ENCODE data around the gene PHACTR1. TPM values are rescaled to one million over a fixed set of nuclear protein-coding genes. Genes with fewer than 3 reads are reported as not detected.

The PHACTR1 gene
- total RNA-seq, 1 donor from 2014 or later, result 0.49 TPM

GRCh38 chr6:13273931-13274706 lies 557.6 kb downstream of the PHACTR1 start:
- TF ChIP-seq POLR2A (IDR thresholded peaks at IDR 0.05), result no peak
- no peak for TF ChIP-seq POLR2AphosphoS5 (IDR thresholded peaks at IDR 0.05; ENCODE audit: insufficient read depth in 1 of 2, low read depth in 1 of 2)
- TF ChIP-seq CTCF (IDR thresholded peaks at IDR 0.05), result no peak

GRCh38 chr6:13274707-13275434 lies 558.3 kb downstream of the PHACTR1 start:
- H3K4me1 ChIP-seq, result peaks cover under 1% of the 10 kb centered on the region
- intact Hi-C loops (cut with DNase I), result no loop called here
- TF ChIP-seq POLR2A (IDR thresholded peaks at IDR 0.05), result no peak

More at GRCh38 chr6:13273931-13274706, 557.6 kb downstream of the PHACTR1 start:
- Histone ChIP-seq H3K27me3 (no peaks in the 10 kb centered on the region), H3K4me1 (peaks cover 6% of the 10 kb centered on the region), H3K4me3 (no peak overlapping the region), H3K36me3 (no peaks in the 10 kb centered on the region), H3K9me3 (no peaks in the 10 kb centered on the region), H3K27ac (no peak overlapping the region)
- intact Hi-C loops (cut with DNase I), result no loop called here
- DNase-seq (ENCODE audit: extremely low spot score in 2 of 2), result no peak

GRCh38 chr6:13275435-13275989 lies 558.9 kb downstream of the PHACTR1 start:
- Histone ChIP-seq H3K9me3 (no peaks in the 10 kb centered on the region), H3K4me3 (no peak overlapping the region), H3K4me1 (no peaks in the 10 kb centered on the region), H3K36me3 (no peaks in the 10 kb centered on the region), H3K27ac (no peak overlapping the region), H3K27me3 (no peaks in the 10 kb centered on the region)
- intact Hi-C loops (cut with DNase I), result no loop called here
- DNase-seq (ENCODE audit: extremely low spot score in 2 of 2), result no peak
- TF ChIP-seq POLR2AphosphoS5 (IDR thresholded peaks at IDR 0.05; ENCODE audit: insufficient read depth in 1 of 2, low read depth in 1 of 2) (no peak), POLR2A (IDR thresholded peaks at IDR 0.05) (no peak), CTCF (IDR thresholded peaks at IDR 0.05) (no peak)

More at GRCh38 chr6:13274707-13275434, 558.3 kb downstream of the PHACTR1 start:
- H3K4me3 ChIP-seq, result no peak overlapping the region
- H3K27me3 ChIP-seq, result no peaks in the 10 kb centered on the region
- H3K27ac ChIP-seq, result no peak overlapping the region
- H3K36me3 ChIP-seq, result no peaks in the 10 kb centered on the region
- DNase-seq (ENCODE audit: extremely low spot score in 2 of 2), result no peak
- H3K9me3 ChIP-seq, result no peaks in the 10 kb centered on the region

GRCh38 chr6:13277231-13277630 lies 560.7 kb downstream of the PHACTR1 start:
- TF ChIP-seq CTCF (IDR thresholded peaks at IDR 0.05), result no peak
- no peak for TF ChIP-seq POLR2AphosphoS5 (IDR thresholded peaks at IDR 0.05; ENCODE audit: insufficient read depth in 1 of 2, low read depth in 1 of 2)
- TF ChIP-seq POLR2A (IDR thresholded peaks at IDR 0.05), result no peak
- intact Hi-C loops (cut with DNase I), result no loop called here

GRCh38 chr6:13278164-13278563 lies 561.6 kb downstream of the PHACTR1 start:
- DNase-seq (ENCODE audit: extremely low spot score in 2 of 2), result no peak
- H3K4me1 ChIP-seq, result no peaks in the 10 kb centered on the region
- no peaks in the 10 kb centered on the region for H3K9me3 ChIP-seq
- H3K4me3 ChIP-seq, result no peak overlapping the region
- intact Hi-C loops (cut with DNase I), result no loop called here
- H3K36me3 ChIP-seq, result no peaks in the 10 kb centered on the region
- H3K27me3 ChIP-seq, result no peaks in the 10 kb centered on the region
- TF ChIP-seq POLR2AphosphoS5 (IDR thresholded peaks at IDR 0.05; ENCODE audit: insufficient read depth in 1 of 2, low read depth in 1 of 2) (no peak), POLR2A (IDR thresholded peaks at IDR 0.05) (no peak), CTCF (IDR thresholded peaks at IDR 0.05) (no peak)
- H3K27ac ChIP-seq, result no peak overlapping the region

More at GRCh38 chr6:13277231-13277630, 560.7 kb downstream of the PHACTR1 start:
- no peaks in the 10 kb centered on the region for H3K27me3 ChIP-seq
- no peak overlapping the region for H3K27ac ChIP-seq
- no peaks in the 10 kb centered on the region for H3K9me3 ChIP-seq
- H3K4me3 ChIP-seq, result no peak overlapping the region
- no peak for DNase-seq (ENCODE audit: extremely low spot score in 2 of 2)
- no peaks in the 10 kb centered on the region for H3K4me1 ChIP-seq
- H3K36me3 ChIP-seq, result no peaks in the 10 kb centered on the region
